RCC 7860 (cell line): ENCODE results near the gene KLHL29.

Source experiments
- DNase-seq: peaks from one replicate; pipeline ENCODE4 v3.0.0-alpha.2; 2015; ENCODE audit warnings: low spot score
- FAIRE-seq: peaks from 2 replicates; lab custom pipeline; 2012; peaks lifted over from hg19 to GRCh38; lab: Jason Lieb, UNC

The KLHL29 gene

GRCh38 chr2:23686405-23687029 is 301.5 kb downstream of the KLHL29 start:
- DNase-seq = no peak
- FAIRE-seq = no peak

- DNase-seq = no peak
- FAIRE-seq = no peak
These were observed 302.2 kb downstream of the KLHL29 start for GRCh38 chr2:23687214-23687613.

- DNase-seq (no peak), FAIRE-seq (no peak)
These were observed 302.7 kb downstream of the KLHL29 start for GRCh38 chr2:23687713-23688112.

- FAIRE-seq (no peak), DNase-seq (no peak)
These were observed 303.6 kb downstream of the KLHL29 start for GRCh38 chr2:23688486-23689130.

- DNase-seq (no peak), FAIRE-seq (no peak)
These were observed 304.2 kb downstream of the KLHL29 start for GRCh38 chr2:23689131-23689700.

- DNase-seq (no peak), FAIRE-seq (no peak)
These were observed 304.9 kb downstream of the KLHL29 start for GRCh38 chr2:23689891-23690290.

GRCh38 chr2:23690421-23691105 is 305.6 kb downstream of the KLHL29 start:
- no peak for DNase-seq
- FAIRE-seq = no peak

- DNase-seq (no peak), FAIRE-seq (no peak)
These were observed 306.1 kb downstream of the KLHL29 start for GRCh38 chr2:23691106-23691470.

GRCh38 chr2:23691565-23691964 is 306.6 kb downstream of the KLHL29 start:
- FAIRE-seq (no peak), DNase-seq (no peak)

GRCh38 chr2:23692263-23692662 is 307.3 kb downstream of the KLHL29 start:
- no peak for FAIRE-seq
- DNase-seq = no peak

- no peak for DNase-seq
- no peak for FAIRE-seq
These were observed 308.0 kb downstream of the KLHL29 start for GRCh38 chr2:23692851-23693605.

GRCh38 chr2:23693606-23693951 is 308.6 kb downstream of the KLHL29 start:
- DNase-seq = no peak
- no peak for FAIRE-seq

GRCh38 chr2:23694058-23695045 is 309.4 kb downstream of the KLHL29 start:
- FAIRE-seq (no peak), DNase-seq (no peak)

- DNase-seq (no peak), FAIRE-seq (no peak)
These were observed 310.4 kb downstream of the KLHL29 start for GRCh38 chr2:23695214-23695889.

GRCh38 chr2:23695890-23696751 is 311.1 kb downstream of the KLHL29 start:
- FAIRE-seq (no peak), DNase-seq (no peak)

GRCh38 chr2:23696752-23697045 is 311.7 kb downstream of the KLHL29 start:
- FAIRE-seq (no peak), DNase-seq (no peak)

GRCh38 chr2:23697256-23698075 is 312.5 kb downstream of the KLHL29 start:
- DNase-seq = no peak
- no peak for FAIRE-seq

GRCh38 chr2:23698116-23698693 is 313.2 kb downstream of the KLHL29 start:
- FAIRE-seq (no peak), DNase-seq (no peak)
